Inferior parietal cortex (tissue), 1 donor: ENCODE data around the gene ABCA13.
"Not testable (repeated sequence)": the region's sequence is repeated elsewhere in the genome, so short reads cannot be mapped to it uniquely, and the experiment has no call there.

ENCODE experiments used
- DNase-seq: peaks from one replicate; pipeline ENCODE4 v3.0.0-alpha.2; 2016; ENCODE audit errors: extremely low spot score

ABCA13 gene, protein sequence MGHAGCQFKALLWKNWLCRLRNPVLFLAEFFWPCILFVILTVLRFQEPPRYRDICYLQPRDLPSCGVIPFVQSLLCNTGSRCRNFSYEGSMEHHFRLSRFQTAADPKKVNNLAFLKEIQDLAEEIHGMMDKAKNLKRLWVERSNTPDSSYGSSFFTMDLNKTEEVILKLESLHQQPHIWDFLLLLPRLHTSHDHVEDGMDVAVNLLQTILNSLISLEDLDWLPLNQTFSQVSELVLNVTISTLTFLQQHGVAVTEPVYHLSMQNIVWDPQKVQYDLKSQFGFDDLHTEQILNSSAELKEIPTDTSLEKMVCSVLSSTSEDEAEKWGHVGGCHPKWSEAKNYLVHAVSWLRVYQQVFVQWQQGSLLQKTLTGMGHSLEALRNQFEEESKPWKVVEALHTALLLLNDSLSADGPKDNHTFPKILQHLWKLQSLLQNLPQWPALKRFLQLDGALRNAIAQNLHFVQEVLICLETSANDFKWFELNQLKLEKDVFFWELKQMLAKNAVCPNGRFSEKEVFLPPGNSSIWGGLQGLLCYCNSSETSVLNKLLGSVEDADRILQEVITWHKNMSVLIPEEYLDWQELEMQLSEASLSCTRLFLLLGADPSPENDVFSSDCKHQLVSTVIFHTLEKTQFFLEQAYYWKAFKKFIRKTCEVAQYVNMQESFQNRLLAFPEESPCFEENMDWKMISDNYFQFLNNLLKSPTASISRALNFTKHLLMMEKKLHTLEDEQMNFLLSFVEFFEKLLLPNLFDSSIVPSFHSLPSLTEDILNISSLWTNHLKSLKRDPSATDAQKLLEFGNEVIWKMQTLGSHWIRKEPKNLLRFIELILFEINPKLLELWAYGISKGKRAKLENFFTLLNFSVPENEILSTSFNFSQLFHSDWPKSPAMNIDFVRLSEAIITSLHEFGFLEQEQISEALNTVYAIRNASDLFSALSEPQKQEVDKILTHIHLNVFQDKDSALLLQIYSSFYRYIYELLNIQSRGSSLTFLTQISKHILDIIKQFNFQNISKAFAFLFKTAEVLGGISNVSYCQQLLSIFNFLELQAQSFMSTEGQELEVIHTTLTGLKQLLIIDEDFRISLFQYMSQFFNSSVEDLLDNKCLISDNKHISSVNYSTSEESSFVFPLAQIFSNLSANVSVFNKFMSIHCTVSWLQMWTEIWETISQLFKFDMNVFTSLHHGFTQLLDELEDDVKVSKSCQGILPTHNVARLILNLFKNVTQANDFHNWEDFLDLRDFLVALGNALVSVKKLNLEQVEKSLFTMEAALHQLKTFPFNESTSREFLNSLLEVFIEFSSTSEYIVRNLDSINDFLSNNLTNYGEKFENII (N-terminal part only)

DNA sequence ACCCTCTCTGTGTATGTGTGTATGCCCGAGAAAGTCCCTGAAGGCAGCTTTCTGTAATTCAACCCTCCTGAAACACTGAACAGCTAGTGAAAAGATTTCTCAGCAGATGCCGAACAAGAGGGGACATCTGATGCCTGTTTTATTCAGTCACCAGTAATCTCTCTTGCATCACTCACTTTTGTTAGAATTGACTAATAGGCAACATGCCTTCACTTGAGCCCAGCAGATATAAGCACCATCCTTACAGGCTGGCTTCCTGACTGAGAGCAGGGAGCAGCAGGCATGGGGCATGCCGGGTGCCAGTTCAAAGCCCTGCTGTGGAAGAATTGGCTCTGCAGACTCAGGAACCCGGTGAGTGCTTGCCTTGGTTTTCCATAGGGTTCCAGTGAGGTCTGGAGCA is at the start of gene ABCA13:
ABCA13 (plus strand) TSS at position 257 of the 400 bp plus-strand sequence; CDS start at position 283, 26 bp downstream.
- DNase-seq, result no peak

DNA sequence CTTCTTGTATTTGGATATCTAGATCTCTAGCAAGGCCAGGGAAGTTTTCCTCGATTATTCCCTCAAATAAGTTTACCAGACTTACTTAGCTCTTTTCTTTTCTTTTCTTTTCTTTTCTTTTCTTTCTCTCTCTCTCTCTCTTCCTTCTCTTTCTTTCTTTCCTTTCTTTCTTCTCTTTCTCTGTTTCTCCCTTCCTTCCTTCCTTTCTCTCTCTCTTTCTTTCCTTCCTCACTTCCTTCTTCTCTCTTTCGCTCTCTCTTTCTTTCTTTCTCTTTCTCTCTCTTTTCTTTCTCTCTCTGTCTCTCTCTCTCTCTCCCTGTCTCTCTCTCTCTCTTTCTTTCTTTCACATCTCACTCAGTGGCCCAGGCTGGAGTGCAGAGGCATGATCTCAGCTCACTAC is 45.2 kb upstream of the ABCA13 start:
- no peak for DNase-seq

DNA sequence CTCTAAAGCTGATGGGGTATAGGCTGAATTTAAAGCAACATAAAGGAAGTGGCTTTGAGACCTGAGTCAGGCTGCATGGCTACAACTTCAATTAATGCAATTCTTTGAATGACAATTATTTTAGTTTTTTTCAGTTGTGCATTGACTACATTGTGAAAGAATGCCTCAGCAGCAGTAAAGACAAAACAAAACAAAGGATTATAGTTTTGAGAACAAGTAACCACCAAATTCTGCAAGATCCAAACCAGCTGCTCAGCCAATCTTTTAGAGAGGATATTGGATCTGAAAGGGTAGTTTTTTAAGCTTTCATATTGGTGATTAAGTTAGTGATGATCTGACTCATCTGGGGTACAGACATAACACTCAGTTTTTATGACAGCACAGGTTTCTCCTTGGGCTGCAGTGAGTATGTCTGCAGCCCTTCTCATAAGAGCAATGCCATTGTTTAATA is 40.6 kb upstream of the ABCA13 start:
- DNase-seq, result no peak

DNA sequence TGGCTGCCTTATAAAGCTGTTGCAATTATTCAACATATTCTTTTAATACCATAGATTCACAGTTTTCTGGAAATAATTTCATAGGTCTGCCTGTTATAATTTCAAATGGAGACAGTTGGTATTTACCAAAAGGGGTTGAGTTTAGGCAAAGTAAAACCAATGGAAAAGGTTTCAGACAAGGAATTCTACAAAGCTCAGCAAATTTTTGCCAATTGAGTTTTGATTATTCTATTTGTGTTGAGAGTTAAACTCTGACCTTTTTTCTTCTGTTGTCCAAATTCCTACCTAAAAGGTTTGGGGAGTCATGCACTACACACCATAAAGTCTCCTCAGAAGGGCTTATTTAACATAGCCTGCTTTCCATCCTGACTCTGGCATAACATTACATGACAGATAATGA is 38.5 kb upstream of the ABCA13 start:
- no peak for DNase-seq

DNA sequence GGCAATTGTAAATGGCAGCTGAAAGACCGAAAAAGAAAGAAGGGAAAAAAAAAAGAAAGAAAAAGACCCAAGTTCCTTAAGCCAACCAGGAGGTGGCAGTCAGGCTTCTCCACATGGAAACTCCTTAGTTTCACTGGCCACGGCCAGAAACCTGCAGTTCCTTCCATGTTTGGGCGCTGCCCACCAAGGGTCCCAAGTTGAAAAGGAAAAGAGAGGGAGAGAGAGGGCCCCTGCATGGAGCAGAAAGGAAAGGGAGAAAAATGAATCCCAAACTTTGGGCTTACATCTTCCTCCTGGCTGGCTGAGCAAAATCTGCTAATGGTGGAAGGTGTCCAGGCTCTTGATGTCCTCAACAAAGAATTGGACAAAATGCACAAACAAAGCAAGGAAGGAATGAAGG is 31.8 kb upstream of the ABCA13 start:
- DNase-seq, result no peak

DNA sequence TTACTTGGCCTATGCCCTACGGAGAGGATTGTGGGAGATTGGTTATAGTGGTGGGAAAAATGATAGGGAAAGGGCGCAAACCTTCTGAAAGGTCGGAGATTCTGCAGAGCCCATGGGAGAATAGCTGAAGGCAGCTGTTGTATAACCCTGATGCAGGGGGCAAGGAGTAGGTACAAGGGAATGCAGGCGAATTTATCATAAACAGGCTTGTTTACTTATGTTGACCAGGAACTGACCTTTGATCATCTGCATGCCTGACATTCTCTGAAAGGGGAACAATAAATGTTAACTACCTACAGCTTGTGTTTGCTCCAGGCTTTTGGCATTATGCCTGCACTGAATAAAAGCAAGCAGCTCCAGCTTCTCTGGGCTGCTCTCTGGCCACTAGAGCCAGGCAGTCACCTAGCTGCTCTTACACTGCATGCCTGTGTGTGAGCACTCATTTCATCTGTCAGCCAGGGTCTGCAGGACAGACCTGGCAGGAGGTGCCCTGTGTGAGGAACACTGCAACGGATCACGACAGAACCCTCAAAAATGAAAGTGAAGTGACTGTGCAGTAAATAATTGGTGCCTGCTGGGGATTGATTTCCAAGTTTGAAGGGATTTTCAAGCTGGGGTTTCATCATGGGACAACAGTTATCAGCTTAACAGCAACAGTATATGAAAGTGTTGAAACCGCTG is 31.1 kb upstream of the ABCA13 start:
- no peak for DNase-seq

- no peak for DNase-seq
Observed at GRCh38 chr7:48141521-48141920, 29.7 kb upstream of the ABCA13 start.

DNA sequence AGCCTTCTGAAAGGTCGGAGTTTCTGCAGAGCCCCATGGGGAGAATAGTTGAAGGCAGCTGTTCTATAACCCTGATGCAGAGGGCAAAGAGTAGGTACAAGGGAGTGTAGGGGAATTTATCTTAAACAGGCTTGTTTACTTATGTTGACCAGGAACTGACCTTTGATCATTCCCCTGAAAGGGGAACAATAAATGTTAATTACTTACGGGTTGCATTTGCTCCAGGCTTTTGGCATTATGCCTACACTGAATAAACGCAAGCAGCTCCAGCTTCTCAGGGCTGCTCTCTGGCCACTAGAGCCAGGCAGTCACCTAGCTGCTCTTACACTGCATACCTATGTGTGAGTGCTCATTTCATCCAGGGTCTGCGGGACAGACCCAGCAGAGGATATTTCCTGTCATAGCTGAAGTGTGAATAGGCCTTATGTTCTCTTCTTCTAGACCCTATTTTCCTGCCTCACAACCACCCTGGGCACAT is 26.9 kb upstream of the ABCA13 start:
- DNase-seq, result no peak

- DNase-seq, result no peak
Observed at GRCh38 chr7:48147078-48147591, 24.1 kb upstream of the ABCA13 start.

DNA sequence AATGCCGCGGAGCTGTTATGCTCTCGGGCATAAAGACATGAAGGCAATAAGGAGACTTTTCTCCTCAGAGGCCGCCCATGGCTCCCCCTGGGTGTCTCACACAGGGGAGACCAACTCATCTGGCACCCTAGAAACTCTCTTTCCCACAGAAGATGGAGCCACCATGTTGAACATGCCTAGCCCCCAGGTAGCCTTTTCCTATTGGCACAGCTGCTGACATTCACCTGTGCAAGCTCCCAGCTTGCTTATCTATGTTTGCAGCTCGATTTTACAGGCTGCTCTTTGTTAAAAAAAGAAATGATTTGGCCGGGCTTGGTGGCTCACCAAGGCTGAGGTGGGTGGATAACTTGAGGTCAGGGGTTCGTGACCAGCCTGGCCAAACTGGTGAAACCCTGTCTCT is 23.6 kb upstream of the ABCA13 start:
- not testable (repeated sequence) for DNase-seq

- no peak for DNase-seq
Observed at GRCh38 chr7:48148311-48148710, 22.9 kb upstream of the ABCA13 start.

- no peak for DNase-seq
Observed at GRCh38 chr7:48149058-48149457, 22.2 kb upstream of the ABCA13 start.

GRCh38 chr7:48150086-48150485 is 21.2 kb upstream of the ABCA13 start:
- DNase-seq, result no peak

DNA sequence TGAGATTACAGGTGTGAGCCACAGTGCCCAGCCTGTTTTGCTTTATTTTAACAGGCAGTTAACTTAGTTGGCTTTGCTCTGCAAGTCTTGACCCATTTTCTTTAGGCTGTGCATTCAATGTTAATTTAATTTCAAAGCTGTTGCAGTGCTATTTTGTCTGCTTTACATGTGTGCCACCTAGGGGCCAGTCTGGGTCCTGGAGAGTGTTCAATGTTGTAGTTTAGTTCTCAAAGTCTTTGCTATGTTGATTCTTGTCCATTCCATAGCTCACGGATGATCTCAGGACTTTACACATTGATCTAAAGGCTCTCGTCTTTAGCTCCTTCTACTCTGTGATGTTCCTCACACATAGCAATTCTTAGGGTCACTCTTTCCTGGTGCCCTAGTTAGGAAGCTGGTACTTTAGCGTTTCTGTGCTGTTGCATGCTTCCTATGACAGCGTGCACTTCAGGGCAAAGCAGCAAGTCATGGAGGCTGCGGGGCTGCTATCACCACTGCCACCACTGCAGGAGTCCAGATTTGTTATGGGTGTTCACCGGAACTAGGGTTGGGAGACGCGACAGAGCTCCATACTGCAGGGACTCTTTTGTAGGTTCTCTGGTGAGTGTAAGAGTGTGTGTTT is 16.4 kb upstream of the ABCA13 start:
- peak; percentile 2 for DNase-seq

DNA sequence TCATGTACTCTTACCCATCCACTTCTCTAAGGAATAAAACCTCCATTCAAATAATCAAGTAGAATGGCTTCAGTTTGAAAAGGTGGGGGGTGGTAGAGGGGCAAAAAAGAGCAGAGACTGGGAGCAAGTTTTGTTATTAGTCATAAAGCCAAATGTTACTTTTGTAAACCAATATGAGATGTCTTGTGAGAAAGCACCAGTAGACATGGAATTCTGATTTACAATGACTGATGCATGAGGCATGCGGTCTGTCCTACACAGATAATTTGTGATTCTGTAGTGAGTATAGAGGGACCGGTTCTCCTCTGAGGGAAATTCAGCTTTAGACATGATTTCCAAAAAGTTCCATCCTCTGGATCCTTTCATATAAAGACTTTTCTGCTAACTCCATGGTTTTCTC is 12.9 kb upstream of the ABCA13 start:
- no peak for DNase-seq

DNA sequence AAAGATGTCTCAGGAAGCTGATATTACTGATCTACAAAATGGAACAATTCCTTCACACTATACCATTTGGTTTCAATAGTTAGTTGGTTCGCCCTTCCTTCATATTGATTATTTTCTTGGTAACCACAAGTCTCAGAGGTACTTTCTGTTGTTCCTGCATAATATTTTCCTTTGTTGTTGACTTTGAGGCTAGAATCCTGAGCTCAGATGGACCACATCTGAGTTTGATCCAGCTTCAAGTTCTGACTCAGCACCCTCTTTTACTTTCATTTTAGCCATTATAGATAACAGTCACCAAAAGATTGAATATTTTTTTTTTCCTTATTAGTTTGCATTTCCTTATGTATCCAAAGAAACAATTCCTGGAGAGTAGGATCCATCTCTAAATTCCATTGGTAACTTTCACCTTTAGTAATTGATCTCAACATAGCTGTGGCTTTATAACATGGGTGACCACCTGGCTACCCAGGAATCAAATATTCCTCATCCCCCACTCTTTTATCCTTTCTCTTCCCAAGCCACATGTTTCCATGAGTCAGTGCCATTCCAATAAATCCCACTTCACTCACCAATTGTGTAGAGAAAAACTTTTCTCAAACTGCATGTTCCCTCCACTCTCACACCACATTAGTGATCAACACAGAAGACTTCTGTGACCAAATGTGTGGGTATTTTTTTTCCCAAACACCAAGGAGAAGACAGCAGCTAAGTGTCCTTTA is 9.7 kb upstream of the ABCA13 start:
- no peak for DNase-seq

DNA sequence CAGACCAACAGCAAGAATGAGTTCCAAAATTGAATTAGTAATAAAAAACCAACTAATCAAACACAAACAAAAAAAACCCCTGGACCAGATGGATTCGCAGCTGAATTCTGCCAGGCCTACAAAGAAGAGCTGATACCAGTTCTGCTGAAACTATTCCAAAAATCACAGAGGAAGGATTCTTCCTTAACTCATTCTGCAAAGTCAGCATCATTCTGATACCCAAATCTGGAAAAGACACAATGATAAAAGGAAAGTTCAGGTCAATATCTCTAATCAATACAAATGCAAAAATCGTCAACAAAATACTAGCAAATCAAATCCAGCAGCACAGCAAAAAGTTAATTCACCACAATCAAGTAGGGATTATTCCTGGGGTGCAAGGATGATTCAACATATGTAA is 6.1 kb upstream of the ABCA13 start:
- no peak for DNase-seq

- no peak for DNase-seq
Observed at GRCh38 chr7:48168159-48168558, 3.1 kb upstream of the ABCA13 start.

GRCh38 chr7:48170506-48170905 is 752 bp upstream of the ABCA13 start:
- no peak for DNase-seq

DNA sequence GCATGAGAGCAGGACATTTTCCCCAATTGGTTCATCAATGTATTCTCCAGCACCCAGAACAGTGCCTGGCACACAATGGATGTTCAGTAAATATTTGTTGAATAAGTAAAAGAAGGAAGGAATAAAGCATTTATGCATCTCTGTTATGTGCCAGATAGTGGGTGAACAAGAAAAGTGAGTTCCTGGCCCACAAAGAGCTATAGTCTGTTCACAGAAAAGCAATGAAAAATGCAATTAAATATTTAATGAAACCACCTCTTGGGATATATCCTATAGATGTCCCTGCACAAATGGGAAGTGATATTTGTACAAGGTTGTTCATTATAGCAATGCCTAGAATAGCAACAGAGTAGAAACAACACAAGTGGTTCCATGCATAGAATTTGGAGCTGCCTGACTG is 2.1 kb downstream of the ABCA13 start:
- no peak for DNase-seq
